ENCODE data around the gene SRCIN1.
"Not testable (repeated sequence)": the region's sequence is repeated elsewhere in the genome, so short reads cannot be mapped to it uniquely, and the experiment has no call there.

SRCIN1 gene

GRCh38 chr17:38509772-38510420, 95.9 kb downstream of the SRCIN1 start:
- no peak for DNase-seq (ENCODE audit: low spot score)

DNA sequence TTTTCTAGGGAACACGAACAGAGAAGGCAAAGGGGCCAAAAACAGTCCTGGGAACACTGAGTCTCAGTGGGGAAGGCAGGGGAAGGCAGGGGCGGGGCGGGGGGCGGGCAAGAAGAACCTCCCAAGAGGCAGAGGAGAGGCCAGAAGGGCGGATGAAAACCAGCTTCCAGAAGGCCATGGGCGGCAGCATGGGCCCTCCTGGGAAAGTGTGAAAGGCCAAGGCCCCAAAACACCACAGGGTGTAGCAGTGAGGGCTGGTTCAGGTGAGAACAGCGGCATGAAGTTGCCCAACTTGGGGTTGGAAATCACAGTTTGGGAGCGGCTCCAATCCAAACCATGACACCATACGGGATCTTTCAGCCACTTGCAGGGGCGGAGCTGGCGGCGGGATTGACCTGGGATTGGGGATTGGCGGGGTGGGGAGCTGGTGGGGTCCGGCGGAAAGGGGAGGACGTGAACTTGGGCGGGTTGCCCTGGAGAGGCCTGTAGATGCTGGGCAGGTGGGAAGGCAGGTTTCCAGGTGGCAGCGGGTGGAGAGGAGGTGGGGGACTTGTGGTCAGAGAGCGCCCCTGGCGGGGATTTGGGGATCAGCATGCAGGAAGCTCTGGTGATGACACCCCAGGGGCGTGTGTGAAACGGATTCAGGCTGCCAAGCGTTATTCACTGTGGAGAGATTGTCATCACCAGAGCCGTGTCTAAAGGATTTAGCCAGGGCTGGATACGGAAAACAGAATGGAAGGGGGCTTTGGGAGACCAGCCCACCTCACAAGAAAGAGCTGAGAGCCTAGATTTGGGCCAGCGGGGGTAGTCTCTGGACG, 96.6 kb downstream of the SRCIN1 start:
- DNase-seq (ENCODE audit: low spot score): peak; percentile 87

GRCh38 chr17:38508570-38508950, 97.2 kb downstream of the SRCIN1 start:
- DNase-seq (ENCODE audit: low spot score): no peak

DNA sequence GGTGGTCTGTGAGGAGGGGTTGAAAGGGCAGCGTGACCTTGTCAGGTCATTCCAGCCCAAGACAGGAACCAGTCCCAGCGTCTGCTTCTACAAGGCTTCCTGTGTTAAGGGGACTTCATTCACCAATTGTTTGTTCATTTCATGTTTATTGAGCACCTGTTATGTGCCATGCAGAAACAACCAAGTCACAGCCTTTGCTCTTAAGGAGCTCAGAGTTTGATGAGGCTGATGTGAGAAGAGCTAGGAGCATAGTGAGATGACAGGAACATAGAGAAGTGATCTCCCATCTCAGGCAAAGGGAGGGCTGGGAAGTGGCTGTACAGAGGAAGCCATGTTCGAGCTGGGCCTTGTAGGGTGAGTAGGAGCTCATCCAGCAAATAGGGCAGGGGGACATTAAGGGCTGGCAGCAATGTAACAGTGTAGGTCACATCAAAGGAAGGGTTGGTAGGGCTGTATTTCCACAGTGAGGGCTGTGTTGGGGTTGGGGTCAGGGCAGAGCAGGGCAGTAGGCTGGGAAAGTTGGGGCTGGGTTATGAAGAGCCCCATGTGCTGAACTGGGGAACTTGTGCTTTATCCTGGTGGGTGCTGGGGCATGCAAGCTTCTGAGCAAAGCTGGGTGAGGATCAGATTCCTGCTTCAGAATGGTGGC, 97.7 kb downstream of the SRCIN1 start:
- no peak for DNase-seq (ENCODE audit: low spot score)

DNA sequence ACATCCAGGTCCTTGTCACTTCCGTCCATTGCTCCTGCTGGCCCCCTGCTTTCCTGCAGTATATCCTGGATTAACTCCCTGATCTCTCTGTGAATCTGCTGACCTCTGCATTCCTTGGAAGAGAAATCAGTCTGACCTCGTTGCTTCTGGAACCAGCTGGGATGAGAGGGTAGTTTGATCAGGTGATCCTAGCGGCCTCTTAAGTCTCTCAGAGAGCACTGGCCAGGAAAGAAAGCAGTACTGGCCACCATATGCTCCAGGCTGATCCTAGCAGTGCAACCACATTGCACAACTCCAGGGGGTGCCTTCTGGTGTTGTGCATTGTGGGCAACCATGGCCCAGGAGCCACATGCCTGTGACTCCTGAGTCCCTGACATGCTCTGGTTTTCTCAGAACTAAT, 98.3 kb downstream of the SRCIN1 start:
- no peak for DNase-seq (ENCODE audit: low spot score)

GRCh38 chr17:38504216-38504615, 101.5 kb downstream of the SRCIN1 start:
- DNase-seq (ENCODE audit: low spot score): no peak

GRCh38 chr17:38503286-38503913, 102.4 kb downstream of the SRCIN1 start:
- DNase-seq (ENCODE audit: low spot score): not testable (repeated sequence)

DNA sequence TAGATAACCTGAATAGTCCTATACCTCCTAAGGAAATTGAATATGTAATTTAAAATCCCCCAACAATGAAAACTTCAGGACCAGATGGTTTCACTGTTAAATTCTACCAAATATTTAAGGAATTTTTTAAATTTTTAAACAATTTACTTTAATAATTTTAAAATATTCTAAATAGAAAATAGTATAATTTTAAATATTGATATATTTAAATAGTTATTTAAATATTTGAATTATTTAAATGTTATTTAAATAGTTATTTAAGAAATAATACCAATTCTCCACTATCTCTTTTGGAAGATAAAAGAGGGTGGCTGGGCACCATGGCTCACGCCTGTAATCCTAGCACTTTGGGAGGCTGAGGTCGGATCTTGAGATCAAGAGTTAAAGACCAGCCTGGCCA, 104.0 kb downstream of the SRCIN1 start:
- DNase-seq (ENCODE audit: low spot score): not testable (repeated sequence)

DNA sequence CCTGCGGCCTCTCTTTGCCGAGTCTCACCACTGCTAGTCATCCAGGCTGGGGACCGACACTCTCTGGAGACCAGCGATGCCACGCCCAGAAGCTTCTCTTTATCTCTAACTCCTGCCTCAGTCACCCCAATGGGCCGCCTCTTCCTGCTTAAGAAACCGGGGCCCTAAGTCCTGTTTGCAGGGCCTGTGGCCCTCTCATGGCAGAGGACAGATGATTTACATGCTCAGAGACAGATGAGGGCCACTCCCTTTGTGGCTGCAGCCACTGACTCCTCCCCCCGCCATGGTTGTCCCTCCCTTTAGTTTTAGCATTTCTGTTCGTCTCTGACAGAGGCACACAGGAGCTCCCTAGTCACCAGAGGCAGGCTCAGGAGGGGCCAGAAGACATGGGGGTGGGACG, 106.5 kb downstream of the SRCIN1 start:
- DNase-seq (ENCODE audit: low spot score): not testable (repeated sequence)

GRCh38 chr17:38498353-38498752, 107.4 kb downstream of the SRCIN1 start:
- DNase-seq (ENCODE audit: low spot score): no peak

DNA sequence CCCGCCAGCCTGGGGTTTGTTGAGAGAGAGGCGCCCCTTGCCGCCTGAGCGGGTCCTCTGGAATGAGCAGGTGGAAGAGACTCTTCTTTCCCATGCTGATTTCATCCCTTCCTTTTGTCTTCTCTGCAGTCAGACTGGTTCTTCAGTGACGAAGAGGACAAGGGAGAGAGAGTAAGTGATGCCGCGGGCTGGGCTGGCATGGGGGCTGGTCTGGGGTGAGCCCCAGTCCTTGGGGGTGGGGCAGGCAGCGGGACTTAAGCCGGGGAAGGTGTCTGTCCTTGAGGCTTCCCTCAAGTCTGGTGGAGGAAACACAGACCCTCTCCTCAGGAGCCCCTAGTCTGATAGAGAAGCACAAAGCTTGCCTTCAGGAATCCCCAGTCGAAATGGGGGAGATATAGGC, 108.1 kb downstream of the SRCIN1 start:
- DNase-seq (ENCODE audit: low spot score): not testable (repeated sequence)

DNA sequence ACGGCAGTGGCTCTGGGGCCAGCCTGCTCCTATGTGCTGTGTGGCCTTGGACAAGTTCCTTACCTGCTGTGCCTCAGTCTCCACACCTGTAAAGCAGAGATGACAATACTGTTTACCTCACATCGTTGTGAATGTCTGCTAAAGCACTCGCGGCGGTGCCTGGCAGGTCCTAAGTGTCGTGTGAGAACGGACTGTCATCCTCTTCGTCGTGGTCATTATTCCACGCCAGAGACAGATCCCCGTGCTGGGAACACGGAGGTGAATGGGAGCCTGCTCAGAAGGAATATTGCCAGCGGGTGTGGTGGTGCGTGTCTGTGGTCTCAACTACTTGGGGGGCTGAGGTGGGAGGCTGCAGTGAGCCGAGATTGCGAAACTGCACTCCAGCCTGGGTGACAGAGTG, 111.6 kb downstream of the SRCIN1 start:
- not testable (repeated sequence) for DNase-seq (ENCODE audit: low spot score)

- DNase-seq (ENCODE audit: low spot score): peak; percentile 68
Measured at GRCh38 chr17:38492067-38493040, 113.4 kb downstream of the SRCIN1 start.

- DNase-seq (ENCODE audit: low spot score): not testable (repeated sequence)
Measured at GRCh38 chr17:38491346-38492066, 114.2 kb downstream of the SRCIN1 start.

GRCh38 chr17:38489774-38490173, 116.0 kb downstream of the SRCIN1 start:
- not testable (repeated sequence) for DNase-seq (ENCODE audit: low spot score)

- peak; percentile 50 for DNase-seq (ENCODE audit: low spot score)
Measured at GRCh38 chr17:38485681-38486298, 120.0 kb downstream of the SRCIN1 start.

DNA sequence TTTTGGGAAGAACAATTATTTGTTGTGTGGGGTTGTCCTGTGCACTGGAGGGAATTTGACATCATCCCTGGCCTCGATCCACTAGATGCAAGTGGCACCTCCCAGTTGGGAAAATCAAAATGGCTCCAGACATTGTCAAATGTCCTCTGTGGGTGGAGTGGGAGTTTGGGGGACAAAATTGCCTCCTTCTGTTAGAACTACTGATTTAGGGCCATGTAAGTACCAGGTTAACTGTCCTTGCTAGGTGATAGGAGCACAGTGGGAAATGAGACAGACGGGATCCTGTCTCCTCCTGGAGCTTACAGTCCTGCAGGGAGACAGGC, 120.6 kb downstream of the SRCIN1 start:
- no peak for DNase-seq (ENCODE audit: low spot score)

- DNase-seq (ENCODE audit: low spot score): peak; percentile 44
Measured at GRCh38 chr17:38484242-38485145, 121.3 kb downstream of the SRCIN1 start.

GRCh38 chr17:38482700-38483043, 123.1 kb downstream of the SRCIN1 start:
- not testable (repeated sequence) for DNase-seq (ENCODE audit: low spot score)
